ENCODE data around the gene ST7.

GRCh38 chr7:116969371-116969902 is 16.1 kb downstream of the ST7 start:
- no peak for TF ChIP-seq RAD21 (conservative IDR thresholded peaks at IDR 0.05 in 1 of 2, IDR thresholded peaks at IDR 0.05 in 1 of 2)
- no peak for TF ChIP-seq CBX8 (IDR thresholded peaks at IDR 0.05)
- TF ChIP-seq HOXA7 (CRISPR knock-in tag; IDR thresholded peaks at IDR 0.05) = no peak
